HG03565 (cell line): ENCODE measurements around the gene EGFR.

Experiments used
- ATAC-seq: cut with Tn5 transposase; IDR thresholded peaks from one replicate; pipeline ENCODE4 v1.9.1; 2021; ENCODE audit warnings: mild to moderate bottlenecking, moderate library complexity; ENCODE audit not compliant: unreplicated experiment

EGFR gene

GRCh38 chr7:55185941-55186609 lies 167.3 kb downstream of the EGFR start:
- no peak for ATAC-seq

- ATAC-seq: no peak
These were observed 169.1 kb downstream of the EGFR start for GRCh38 chr7:55187701-55188491.

- no peak for ATAC-seq
These were observed 169.8 kb downstream of the EGFR start for GRCh38 chr7:55188590-55189138.

GRCh38 chr7:55189146-55189766 lies 170.4 kb downstream of the EGFR start:
- ATAC-seq: no peak

- ATAC-seq: no peak
These were observed 171.1 kb downstream of the EGFR start for GRCh38 chr7:55189878-55190436.

GRCh38 chr7:55190511-55191160 lies 171.8 kb downstream of the EGFR start:
- ATAC-seq: no peak

GRCh38 chr7:55191161-55191925 lies 172.5 kb downstream of the EGFR start:
- no peak for ATAC-seq

- ATAC-seq: no peak
These were observed 173.3 kb downstream of the EGFR start for GRCh38 chr7:55191926-55192692.

GRCh38 chr7:55192723-55193122 lies 173.9 kb downstream of the EGFR start:
- ATAC-seq: no peak

- no peak for ATAC-seq
These were observed 174.4 kb downstream of the EGFR start for GRCh38 chr7:55193245-55193644.

GRCh38 chr7:55194522-55194921 lies 175.7 kb downstream of the EGFR start:
- ATAC-seq: no peak

- ATAC-seq: no peak
These were observed 180.0 kb downstream of the EGFR start for GRCh38 chr7:55198634-55199392.

- no peak for ATAC-seq
These were observed 180.6 kb downstream of the EGFR start for GRCh38 chr7:55199418-55199817.

- no peak for ATAC-seq
These were observed 181.6 kb downstream of the EGFR start for GRCh38 chr7:55200441-55200840.

- no peak for ATAC-seq
These were observed 183.5 kb downstream of the EGFR start for GRCh38 chr7:55202150-55202913.

GRCh38 chr7:55203300-55203699 lies 184.5 kb downstream of the EGFR start:
- ATAC-seq: no peak

- ATAC-seq: no peak
These were observed 186.5 kb downstream of the EGFR start for GRCh38 chr7:55205124-55205955.
